Measurements from ENCODE around the gene SNX1. TPM values are rescaled to one million over a fixed set of nuclear protein-coding genes. Genes with fewer than 3 reads are reported as not detected.
A peak's percentile ranks its signal among the peaks of the same experiment; 100 is the strongest.

The SNX1 gene
- total and polyA plus RNA-seq, 2 of the 13 experiments (the other 11 are each of a cell fraction or from before 2014, with no cell fraction given), result 29.3 to 60.1 TPM

DNA sequence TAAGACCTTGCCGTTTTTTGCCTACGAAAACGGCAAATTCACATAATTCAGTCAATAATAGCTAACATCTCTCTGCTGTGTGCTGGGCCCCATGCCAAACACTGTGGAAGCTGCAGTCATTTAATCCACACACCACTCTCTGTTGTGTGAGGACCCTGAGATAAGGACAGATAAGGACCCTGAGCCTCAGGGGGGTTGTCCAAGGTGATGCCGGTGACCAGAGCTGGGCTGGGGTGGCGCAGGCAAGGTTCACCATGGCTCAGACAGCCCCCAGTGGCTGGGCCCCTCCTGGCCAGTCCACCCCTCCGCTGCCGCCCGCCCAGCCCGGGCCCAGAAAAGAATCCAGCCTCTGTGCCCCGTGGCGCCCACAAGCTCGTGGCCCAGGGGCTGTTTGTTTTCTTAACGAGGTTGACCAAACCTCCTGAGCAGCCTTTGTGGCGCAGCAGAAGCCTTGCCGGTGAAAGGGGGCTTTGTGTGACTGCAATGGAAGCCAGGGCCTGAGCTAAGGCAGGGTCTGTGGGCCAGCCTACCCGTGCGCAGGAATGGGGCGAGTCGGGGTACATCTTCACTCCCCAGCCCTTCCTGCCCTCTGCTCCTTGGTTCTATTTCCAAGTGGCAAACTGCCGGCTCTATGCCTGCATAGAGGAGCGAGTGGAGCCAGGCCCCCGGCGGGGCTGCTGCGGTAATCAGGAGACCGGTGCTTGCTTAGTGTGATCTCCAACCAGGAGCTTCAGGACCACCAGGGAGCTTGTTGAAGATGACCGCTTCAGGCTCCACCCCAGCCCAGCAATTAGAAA is 51.3 kb downstream of the SNX1 start (continued):
- TF ChIP-seq HNRNPK (IDR thresholded peaks at IDR 0.05; ENCODE audit: low read depth, low read length, poor library complexity, severe bottlenecking) (no peak), ZNF879 (CRISPR knock-in tag; IDR thresholded peaks at IDR 0.05) (no peak), FOXJ3 (CRISPR knock-in tag; IDR thresholded peaks at IDR 0.05; ENCODE audit: borderline replicate concordance) (no peak), THAP8 (CRISPR knock-in tag; IDR thresholded peaks at IDR 0.05; ENCODE audit: borderline replicate concordance) (no peak), KAT2B (IDR thresholded peaks at IDR 0.05; ENCODE audit: borderline replicate concordance, low read depth, low read length) (no peak), PHF21A (CRISPR knock-in tag; IDR thresholded peaks at IDR 0.05) (peak; percentile 73), PHB2 (IDR thresholded peaks at IDR 0.05; ENCODE audit: partially characterized antibody) (no peak), ZNF574 (CRISPR knock-in tag; IDR thresholded peaks at IDR 0.05) (peak; percentile 24; the same call in 1 of the 2 replicates), REL (CRISPR knock-in tag; conservative IDR thresholded peaks at IDR 0.05) (no peak), ZNF75D (CRISPR knock-in tag; IDR thresholded peaks at IDR 0.05; ENCODE audit: borderline replicate concordance) (no peak), NBN (conservative IDR thresholded peaks at IDR 0.05) (no peak), ZNF253 (CRISPR knock-in tag; IDR thresholded peaks at IDR 0.05; ENCODE audit: borderline replicate concordance) (no peak), TEAD3 (CRISPR knock-in tag; optimal IDR thresholded peaks at IDR 0.05; ENCODE audit: borderline replicate concordance) (peak; percentile 58), ZFP41 (CRISPR knock-in tag; IDR thresholded peaks at IDR 0.05; ENCODE audit: borderline replicate concordance) (no peak), ZNF629 (CRISPR knock-in tag; conservative IDR thresholded peaks at IDR 0.05) (no peak), ZSCAN5A (CRISPR knock-in tag; IDR thresholded peaks at IDR 0.05; ENCODE audit: borderline replicate concordance) (peak; percentile 34; the same call in 1 of the 2 replicates), RARG (CRISPR knock-in tag; IDR thresholded peaks at IDR 0.05; ENCODE audit: low read depth) (no peak)
- TF ChIP-seq, protein P1, sequence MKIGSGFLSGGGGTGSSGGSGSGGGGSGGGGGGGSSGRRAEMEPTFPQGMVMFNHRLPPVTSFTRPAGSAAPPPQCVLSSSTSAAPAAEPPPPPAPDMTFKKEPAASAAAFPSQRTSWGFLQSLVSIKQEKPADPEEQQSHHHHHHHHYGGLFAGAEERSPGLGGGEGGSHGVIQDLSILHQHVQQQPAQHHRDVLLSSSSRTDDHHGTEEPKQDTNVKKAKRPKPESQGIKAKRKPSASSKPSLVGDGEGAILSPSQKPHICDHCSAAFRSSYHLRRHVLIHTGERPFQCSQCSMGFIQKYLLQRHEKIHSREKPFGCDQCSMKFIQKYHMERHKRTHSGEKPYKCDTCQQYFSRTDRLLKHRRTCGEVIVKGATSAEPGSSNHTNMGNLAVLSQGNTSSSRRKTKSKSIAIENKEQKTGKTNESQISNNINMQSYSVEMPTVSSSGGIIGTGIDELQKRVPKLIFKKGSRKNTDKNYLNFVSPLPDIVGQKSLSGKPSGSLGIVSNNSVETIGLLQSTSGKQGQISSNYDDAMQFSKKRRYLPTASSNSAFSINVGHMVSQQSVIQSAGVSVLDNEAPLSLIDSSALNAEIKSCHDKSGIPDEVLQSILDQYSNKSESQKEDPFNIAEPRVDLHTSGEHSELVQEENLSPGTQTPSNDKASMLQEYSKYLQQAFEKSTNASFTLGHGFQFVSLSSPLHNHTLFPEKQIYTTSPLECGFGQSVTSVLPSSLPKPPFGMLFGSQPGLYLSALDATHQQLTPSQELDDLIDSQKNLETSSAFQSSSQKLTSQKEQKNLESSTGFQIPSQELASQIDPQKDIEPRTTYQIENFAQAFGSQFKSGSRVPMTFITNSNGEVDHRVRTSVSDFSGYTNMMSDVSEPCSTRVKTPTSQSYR (CRISPR knock-in tag; IDR thresholded peaks at IDR 0.05; ENCODE audit: borderline replicate concordance), result no peak
- TF ChIP-seq, protein P2, sequence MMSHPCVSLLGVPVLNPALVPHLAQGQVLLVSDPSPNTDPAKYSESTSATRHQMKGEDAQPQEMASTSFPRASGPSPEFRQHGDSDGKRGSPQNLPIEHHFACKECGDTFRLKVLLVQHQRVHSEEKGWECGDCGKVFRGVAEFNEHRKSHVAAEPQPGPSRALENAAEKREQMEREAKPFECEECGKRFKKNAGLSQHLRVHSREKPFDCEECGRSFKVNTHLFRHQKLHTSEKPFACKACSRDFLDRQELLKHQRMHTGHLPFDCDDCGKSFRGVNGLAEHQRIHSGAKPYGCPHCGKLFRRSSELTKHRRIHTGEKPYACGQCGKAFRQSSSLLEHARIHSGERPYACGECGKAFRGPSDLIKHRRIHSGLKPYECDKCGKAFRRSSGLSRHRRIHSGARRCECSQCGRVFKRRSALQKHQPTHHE (CRISPR knock-in tag; IDR thresholded peaks at IDR 0.05; ENCODE audit: borderline replicate concordance), result no peak

Measured in HepG2 (cell line).